Measurements from ENCODE around the gene TMEM168.
"Not testable (repeated sequence)": the region's sequence is repeated elsewhere in the genome, so short reads cannot be mapped to it uniquely, and the experiment has no call there.

Gene TMEM168, protein sequence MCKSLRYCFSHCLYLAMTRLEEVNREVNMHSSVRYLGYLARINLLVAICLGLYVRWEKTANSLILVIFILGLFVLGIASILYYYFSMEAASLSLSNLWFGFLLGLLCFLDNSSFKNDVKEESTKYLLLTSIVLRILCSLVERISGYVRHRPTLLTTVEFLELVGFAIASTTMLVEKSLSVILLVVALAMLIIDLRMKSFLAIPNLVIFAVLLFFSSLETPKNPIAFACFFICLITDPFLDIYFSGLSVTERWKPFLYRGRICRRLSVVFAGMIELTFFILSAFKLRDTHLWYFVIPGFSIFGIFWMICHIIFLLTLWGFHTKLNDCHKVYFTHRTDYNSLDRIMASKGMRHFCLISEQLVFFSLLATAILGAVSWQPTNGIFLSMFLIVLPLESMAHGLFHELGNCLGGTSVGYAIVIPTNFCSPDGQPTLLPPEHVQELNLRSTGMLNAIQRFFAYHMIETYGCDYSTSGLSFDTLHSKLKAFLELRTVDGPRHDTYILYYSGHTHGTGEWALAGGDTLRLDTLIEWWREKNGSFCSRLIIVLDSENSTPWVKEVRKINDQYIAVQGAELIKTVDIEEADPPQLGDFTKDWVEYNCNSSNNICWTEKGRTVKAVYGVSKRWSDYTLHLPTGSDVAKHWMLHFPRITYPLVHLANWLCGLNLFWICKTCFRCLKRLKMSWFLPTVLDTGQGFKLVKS

DNA sequence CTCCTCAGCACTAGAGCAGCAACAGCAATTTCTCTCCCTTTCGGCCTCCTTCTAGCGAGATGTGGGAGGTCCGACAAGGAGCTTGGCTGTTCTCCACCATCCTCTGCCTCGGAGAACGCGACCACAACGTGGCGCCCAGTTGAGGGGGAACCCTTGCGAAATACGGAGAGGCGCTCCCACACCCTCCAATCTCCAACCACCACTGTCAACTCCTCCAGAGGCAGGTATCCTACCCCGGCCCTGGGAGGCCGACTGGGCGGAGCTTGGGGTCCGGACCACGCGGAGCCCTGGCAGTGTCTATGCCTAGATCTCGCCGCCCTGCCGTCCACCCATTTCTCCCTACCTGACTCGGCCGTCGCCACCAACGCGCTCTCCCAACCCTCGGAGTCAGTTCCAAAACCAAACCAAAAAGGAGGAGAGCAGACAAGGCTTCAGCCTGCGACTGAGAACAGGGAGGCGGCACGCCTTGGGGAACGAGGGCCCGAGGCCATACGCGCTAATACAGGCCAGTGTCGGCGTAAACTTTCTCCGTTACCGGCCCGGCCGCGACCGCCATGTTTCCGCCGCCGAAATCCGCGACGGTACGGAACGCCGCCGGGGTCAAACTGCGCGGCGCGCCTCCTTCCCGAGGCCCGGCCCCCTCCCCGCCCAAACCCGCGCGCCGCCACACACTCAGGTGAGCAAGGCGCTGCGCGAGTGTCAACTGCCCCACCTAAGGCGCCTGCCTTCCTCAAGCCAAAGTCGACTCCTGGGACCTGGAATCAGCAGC, at the start of gene TMEM168:
TMEM168 (minus strand) TSS at position 577 of the 769 bp plus-strand sequence. CDS start 5,568 bp downstream, outside the sequence.
- peak within 1 kb of the TSS; percentile 86 for H3K4me3 ChIP-seq (ENCODE audit: low read depth, low read length)
- TF ChIP-seq, protein P1, sequence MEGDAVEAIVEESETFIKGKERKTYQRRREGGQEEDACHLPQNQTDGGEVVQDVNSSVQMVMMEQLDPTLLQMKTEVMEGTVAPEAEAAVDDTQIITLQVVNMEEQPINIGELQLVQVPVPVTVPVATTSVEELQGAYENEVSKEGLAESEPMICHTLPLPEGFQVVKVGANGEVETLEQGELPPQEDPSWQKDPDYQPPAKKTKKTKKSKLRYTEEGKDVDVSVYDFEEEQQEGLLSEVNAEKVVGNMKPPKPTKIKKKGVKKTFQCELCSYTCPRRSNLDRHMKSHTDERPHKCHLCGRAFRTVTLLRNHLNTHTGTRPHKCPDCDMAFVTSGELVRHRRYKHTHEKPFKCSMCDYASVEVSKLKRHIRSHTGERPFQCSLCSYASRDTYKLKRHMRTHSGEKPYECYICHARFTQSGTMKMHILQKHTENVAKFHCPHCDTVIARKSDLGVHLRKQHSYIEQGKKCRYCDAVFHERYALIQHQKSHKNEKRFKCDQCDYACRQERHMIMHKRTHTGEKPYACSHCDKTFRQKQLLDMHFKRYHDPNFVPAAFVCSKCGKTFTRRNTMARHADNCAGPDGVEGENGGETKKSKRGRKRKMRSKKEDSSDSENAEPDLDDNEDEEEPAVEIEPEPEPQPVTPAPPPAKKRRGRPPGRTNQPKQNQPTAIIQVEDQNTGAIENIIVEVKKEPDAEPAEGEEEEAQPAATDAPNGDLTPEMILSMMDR (IDR thresholded peaks at IDR 0.05; ENCODE audit: insufficient read depth, low read depth, low read length, missing control alignments): no peak
- peak; percentile 89 for DNase-seq (ENCODE audit: low read depth)

DNA sequence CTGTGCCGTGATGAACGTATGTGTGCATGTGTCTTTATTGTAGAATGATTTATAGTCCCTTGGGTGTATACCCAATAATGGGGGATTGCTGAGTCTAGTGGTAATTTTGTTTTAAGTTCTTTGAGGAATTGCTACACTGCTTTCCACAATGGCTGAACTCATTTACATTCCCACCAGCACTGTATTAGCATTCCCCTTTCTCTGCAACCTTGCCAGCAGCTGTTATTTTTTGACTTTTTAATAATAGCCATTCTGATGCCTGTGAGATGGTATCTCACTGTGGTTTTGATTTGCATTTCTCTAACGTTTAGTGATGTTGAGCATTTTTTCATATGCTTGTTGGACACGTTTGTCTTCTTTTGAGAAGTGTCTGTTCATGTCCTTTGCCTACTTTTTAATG, 45.7 kb upstream of the TMEM168 start:
- H3K4me3 ChIP-seq (ENCODE audit: low read depth, low read length); DNase-seq (ENCODE audit: low read depth): not testable (repeated sequence)

DNA sequence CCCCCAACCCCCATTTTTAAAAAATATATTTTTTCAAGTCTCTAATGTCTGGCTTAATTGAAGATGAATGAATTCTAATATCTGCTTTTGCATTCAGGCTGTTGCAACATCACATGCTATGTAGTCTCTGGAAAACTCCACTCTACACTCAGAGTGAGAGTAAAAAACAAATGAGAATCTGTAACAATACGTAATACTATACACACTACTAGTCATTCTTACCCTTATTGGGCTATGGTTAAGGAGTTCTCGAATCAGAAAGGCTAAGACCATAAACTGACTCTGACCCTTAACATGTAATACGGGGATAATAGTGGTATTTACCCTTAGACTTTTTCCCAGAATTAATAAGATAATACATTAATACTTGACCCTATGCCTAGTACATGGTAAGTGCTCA, 42.9 kb upstream of the TMEM168 start:
- H3K4me3 ChIP-seq (ENCODE audit: low read depth, low read length): no peak overlapping the region
- DNase-seq (ENCODE audit: low read depth): no peak
- TF ChIP-seq, protein P1 (IDR thresholded peaks at IDR 0.05; ENCODE audit: insufficient read depth, low read depth, low read length, missing control alignments): no peak

DNA sequence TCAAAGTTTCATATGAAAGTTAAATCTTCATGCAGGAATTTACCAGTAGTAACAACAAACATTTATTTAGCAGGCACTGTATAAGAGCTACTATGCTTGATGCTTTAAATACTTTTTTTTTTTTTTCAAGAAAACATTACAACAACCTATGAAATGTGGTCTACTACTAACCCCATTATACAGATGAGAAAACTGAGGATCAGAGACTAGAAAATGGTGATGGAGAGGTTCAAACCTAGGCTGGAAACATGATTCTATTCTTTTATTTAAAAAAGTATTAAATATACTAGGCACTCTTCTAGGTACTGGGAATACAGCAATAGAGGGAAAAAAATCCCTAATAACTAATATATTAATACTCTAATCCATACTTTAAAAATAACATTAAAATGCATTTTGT, 40.6 kb upstream of the TMEM168 start:
- TF ChIP-seq, protein P1 (IDR thresholded peaks at IDR 0.05; ENCODE audit: insufficient read depth, low read depth, low read length, missing control alignments): no peak
- DNase-seq (ENCODE audit: low read depth): no peak
- no peak overlapping the region for H3K4me3 ChIP-seq (ENCODE audit: low read depth, low read length)

DNA sequence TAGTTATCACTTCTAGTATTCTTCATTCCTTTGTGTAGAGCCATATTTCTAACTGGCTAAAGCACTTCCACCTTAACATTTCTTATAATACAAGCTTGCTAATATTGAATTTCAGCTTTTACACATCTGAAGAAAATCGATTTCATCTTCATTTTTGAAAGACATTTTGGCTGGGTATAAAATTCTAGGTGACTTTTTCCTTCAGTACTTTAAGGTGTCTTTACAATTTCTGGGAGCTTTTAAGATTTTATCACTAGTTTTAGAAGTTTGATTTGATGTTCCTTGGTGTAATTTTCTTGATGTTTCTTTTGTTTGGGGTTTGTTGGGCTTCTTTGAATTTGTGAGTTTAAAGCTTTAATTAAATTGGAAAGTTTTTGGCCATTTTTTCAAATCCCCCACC, 38.5 kb upstream of the TMEM168 start:
- TF ChIP-seq, protein P1 (IDR thresholded peaks at IDR 0.05; ENCODE audit: insufficient read depth, low read depth, low read length, missing control alignments): no peak
- DNase-seq (ENCODE audit: low read depth): no peak

DNA sequence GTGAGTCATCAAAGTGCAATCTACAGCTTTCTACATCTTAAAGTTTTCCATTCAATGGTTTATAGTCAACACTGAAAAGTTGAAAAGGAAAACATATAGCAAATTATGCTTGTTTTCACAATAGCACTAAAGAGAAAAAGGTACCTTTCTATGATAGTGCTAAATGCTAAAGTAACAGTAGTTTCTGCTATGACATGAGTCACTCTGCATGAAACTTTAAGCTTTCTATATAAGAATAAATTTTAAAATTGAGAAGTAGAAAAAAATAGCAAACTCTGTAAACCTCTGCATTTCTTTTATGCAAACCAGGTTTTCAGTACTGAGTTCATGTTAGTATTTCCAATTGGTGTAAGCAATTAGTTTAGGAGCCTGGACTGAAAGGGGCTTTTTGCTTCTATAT, 31.2 kb upstream of the TMEM168 start:
- no peak for DNase-seq (ENCODE audit: low read depth)
- no peak overlapping the region for H3K4me3 ChIP-seq (ENCODE audit: low read depth, low read length)
- TF ChIP-seq, protein P1 (IDR thresholded peaks at IDR 0.05; ENCODE audit: insufficient read depth, low read depth, low read length, missing control alignments): no peak

More for the DNA sequence above, 38.5 kb upstream of the TMEM168 start:
- no peak overlapping the region for H3K4me3 ChIP-seq (ENCODE audit: low read depth, low read length)

DNA sequence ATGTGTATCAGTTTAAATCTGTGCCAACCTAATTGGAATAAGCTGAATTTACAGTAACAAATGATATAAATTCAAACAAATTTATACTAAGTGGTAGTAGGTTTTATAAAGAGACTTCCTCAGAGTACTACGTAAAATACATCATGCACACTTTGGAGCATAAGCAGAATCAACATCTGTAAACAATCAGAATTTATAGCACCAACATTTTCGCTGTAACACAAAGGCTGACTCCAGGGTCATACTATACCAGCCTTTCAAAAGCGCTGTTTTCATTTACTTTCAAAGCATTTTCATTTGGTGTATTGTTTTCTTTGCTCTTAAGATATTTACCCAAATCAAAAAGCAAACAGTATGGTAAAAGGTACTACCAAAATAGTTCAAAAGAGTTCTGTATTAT, 29.3 kb upstream of the TMEM168 start:
- no peak overlapping the region for H3K4me3 ChIP-seq (ENCODE audit: low read depth, low read length)
- TF ChIP-seq, protein P1 (IDR thresholded peaks at IDR 0.05; ENCODE audit: insufficient read depth, low read depth, low read length, missing control alignments): no peak
- no peak for DNase-seq (ENCODE audit: low read depth)
